Subcutaneous adipose tissue (tissue), 4 donors: ENCODE results near the gene CWC22. TPM values are rescaled to one million over a fixed set of nuclear protein-coding genes. Genes with fewer than 3 reads are reported as not detected.

Source experiments
- CTCF ChIP-seq: fragments of 450-650 bp; IDR thresholded peaks from one replicate; pipeline ENCODE4 v1.5.1; 2016; ENCODE audit warnings: low read depth, mild to moderate bottlenecking, control low read depth, antibody characterized with exemption, moderate library complexity
- small RNA-seq: library from RNA; depleted of rRNA; stranded (forward); fragments of <200 nt; gene quantifications from one replicate; pipeline ENCODE3, GENCODE V24; 2016
- total RNA-seq, 4 donors: library from RNA; depleted of rRNA; stranded (reverse); fragments of >200 nt; gene quantifications; one replicate each; pipeline ENCODE4 v1.1.0, GENCODE V29; 2016

The CWC22 gene
- total RNA-seq, 4 donors from 2014 or later, result 14.3 to 23.6 (median 22.0) TPM

- no peak for TF ChIP-seq CTCF
Measured at GRCh38 chr2:179913809-179914208, 93.3 kb downstream of the CWC22 start.

GRCh38 chr2:179911569-179911968, 95.5 kb downstream of the CWC22 start:
- TF ChIP-seq CTCF, result no peak

GRCh38 chr2:179910735-179911113, 96.4 kb downstream of the CWC22 start:
- no peak for TF ChIP-seq CTCF

GRCh38 chr2:179909845-179910734, 97.0 kb downstream of the CWC22 start:
- no peak for TF ChIP-seq CTCF

GRCh38 chr2:179900655-179901054, 106.4 kb downstream of the CWC22 start:
- no peak for TF ChIP-seq CTCF

GRCh38 chr2:179899666-179900065, 107.4 kb downstream of the CWC22 start:
- TF ChIP-seq CTCF, result no peak

- TF ChIP-seq CTCF, result no peak
Measured at GRCh38 chr2:179898873-179899272, 108.2 kb downstream of the CWC22 start.

Small RNA genes lying within 50 kb of the gene (small RNA-seq; reads per million reads assigned to genes)
- not detected for gene RF00416

Other genes starting within 250 kb of the CWC22 start
- gene ZNF385B, start 145.7 kb downstream of the CWC22 start, total RNA-seq, result 1 to 10 TPM in 2 of 4 donors, under 1 TPM in 2; 0.51 to 2.9 (median 1.7) TPM